Activated CD4-positive, CD25-positive, alpha-beta regulatory T cell treated with anti-CD3 and anti-CD28 coated beads, Interleukin-2, amount 50 U/mL, for 72 hours (primary cell): ENCODE results near the gene LARGE2.

Experiments used
- DNase-seq: peaks from one replicate; pipeline ENCODE4 v3.0.0; 2021

Gene LARGE2

DNA sequence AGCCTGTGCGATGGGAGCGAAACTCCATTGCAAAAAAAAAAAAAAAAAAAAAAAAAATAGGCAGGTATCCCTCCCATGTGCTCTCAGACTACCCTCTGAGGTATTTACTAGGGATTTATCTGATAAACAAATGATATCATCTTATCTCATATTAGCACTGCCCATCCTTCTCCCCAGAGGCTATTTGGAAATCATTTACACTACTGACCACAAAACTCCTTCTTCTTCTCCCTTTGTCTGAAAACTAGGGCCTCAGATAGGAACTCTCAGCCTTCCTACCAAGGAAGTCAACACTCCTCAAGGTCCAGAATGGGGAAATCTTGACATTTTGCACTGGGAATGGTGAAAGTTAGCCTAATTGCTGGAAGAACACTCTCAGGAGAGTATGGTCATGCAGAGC, 46.4 kb downstream of the LARGE2 start:
- no peak for DNase-seq

GRCh38 chr11:45973601-45974000, 51.1 kb downstream of the LARGE2 start:
- no peak for DNase-seq

- no peak for DNase-seq
These were observed 52.4 kb downstream of the LARGE2 start for GRCh38 chr11:45974806-45975205.
